Measurements from ENCODE around the gene ZNF691. TPM values are rescaled to one million over a fixed set of nuclear protein-coding genes. Genes with fewer than 3 reads are reported as not detected.

Gene ZNF691
- total and polyA plus RNA-seq, 2 donors (not counting 3 experiments of a cell fraction or from before 2014, with no cell fraction given), result 6.6 to 6.9 TPM

Other genes starting within 250 kb of the ZNF691 start
- gene PPIH, start 188.2 kb upstream of the ZNF691 start, total RNA-seq, result 49.3 and 52.1 TPM in 2 replicates
- 40.0 and 55.2 TPM in 2 replicates for gene PPIH, start 188.2 kb upstream of the ZNF691 start, polyA plus RNA-seq
- gene YBX1, start 164.2 kb upstream of the ZNF691 start, total RNA-seq, result 783 and 829 TPM in 2 replicates
- 271 and 430 TPM in 2 replicates for gene YBX1, start 164.2 kb upstream of the ZNF691 start, polyA plus RNA-seq
- not detected in 2 replicates for gene CLDN19, start 106.4 kb upstream of the ZNF691 start, total RNA-seq
- not detected in 2 replicates for gene CLDN19, start 106.4 kb upstream of the ZNF691 start, polyA plus RNA-seq
- gene P3H1, start 79.6 kb upstream of the ZNF691 start, total RNA-seq, result 136 and 146 TPM in 2 replicates
- gene P3H1, start 79.6 kb upstream of the ZNF691 start, polyA plus RNA-seq, result 194 and 246 TPM in 2 replicates
- 4.0 and 7.4 TPM in 2 replicates for gene C1orf50, start 79.4 kb upstream of the ZNF691 start, total RNA-seq
- 2.8 and 4.8 TPM in 2 replicates for gene C1orf50, start 79.4 kb upstream of the ZNF691 start, polyA plus RNA-seq
- not detected in 2 replicates for gene TMEM269, start 61.6 kb upstream of the ZNF691 start, total RNA-seq
- gene TMEM269, start 61.6 kb upstream of the ZNF691 start, polyA plus RNA-seq, result 0.03 TPM in 1 of 2 replicates, not detected in the other
- 7.8 and 7.9 TPM in 2 replicates for gene ERMAP, start 29.5 kb upstream of the ZNF691 start, total RNA-seq
- gene ERMAP, start 29.5 kb upstream of the ZNF691 start, polyA plus RNA-seq, result 6.7 and 8.6 TPM in 2 replicates
- gene SVBP, start 29.2 kb upstream of the ZNF691 start, total RNA-seq, result 24.1 and 24.7 TPM in 2 replicates
- 15.1 and 18.1 TPM in 2 replicates for gene SVBP, start 29.2 kb upstream of the ZNF691 start, polyA plus RNA-seq
- 38.7 and 42.2 TPM in 2 replicates for gene SLC2A1, start 112.3 kb downstream of the ZNF691 start, total RNA-seq
- 46.5 and 52.5 TPM in 2 replicates for gene SLC2A1, start 112.3 kb downstream of the ZNF691 start, polyA plus RNA-seq

Data from endothelial cell of umbilical vein (primary cell).